Adrenal gland (tissue), 5 donors: Measurements from ENCODE around the gene LHX1.

Source experiments
- POLR2A ChIP-seq, 2 donors: fragments of 450-650 bp; IDR thresholded peaks; one replicate each; pipeline ENCODE4 v1.6.1; 2017; ENCODE audit warnings: antibody characterized with exemption in 2 of 2, mild to moderate bottlenecking in 2 of 2, moderate library complexity in 1 of 2
- TF ChIP-seq, protein P1 (sequence below), 6 experiments: fragments of 450-650 bp in 4 of 6; fragments of 200-600 bp in 2 of 6; sonication (generic) in 1 of 6; IDR thresholded peaks; 1 replicate in 5 of 6; 2 replicates in 1 of 6; pipeline versions ENCODE4 v1.5.1 to v1.8.0; 2016 to 2021; ENCODE audit warnings: antibody characterized with exemption in 6 of 6, mild to moderate bottlenecking in 2 of 6, moderate library complexity in 1 of 6
- donor health status: DM: no; HTN: no; CAD: no.

GRCh38 chr17:36942019-36942599 is 4.8 kb downstream of the LHX1 start:
- TF ChIP-seq, protein P1, sequence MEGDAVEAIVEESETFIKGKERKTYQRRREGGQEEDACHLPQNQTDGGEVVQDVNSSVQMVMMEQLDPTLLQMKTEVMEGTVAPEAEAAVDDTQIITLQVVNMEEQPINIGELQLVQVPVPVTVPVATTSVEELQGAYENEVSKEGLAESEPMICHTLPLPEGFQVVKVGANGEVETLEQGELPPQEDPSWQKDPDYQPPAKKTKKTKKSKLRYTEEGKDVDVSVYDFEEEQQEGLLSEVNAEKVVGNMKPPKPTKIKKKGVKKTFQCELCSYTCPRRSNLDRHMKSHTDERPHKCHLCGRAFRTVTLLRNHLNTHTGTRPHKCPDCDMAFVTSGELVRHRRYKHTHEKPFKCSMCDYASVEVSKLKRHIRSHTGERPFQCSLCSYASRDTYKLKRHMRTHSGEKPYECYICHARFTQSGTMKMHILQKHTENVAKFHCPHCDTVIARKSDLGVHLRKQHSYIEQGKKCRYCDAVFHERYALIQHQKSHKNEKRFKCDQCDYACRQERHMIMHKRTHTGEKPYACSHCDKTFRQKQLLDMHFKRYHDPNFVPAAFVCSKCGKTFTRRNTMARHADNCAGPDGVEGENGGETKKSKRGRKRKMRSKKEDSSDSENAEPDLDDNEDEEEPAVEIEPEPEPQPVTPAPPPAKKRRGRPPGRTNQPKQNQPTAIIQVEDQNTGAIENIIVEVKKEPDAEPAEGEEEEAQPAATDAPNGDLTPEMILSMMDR (IDR thresholded peaks at IDR 0.05), result no peak
- no peak for TF ChIP-seq POLR2A (IDR thresholded peaks at IDR 0.05)
